HEK293 (cell line): Measurements from ENCODE around the gene LRRC10B.

Experiments used
- CTCF ChIP-seq: fragments of 450-650 bp; formaldehyde crosslinking; IDR thresholded peaks from 2 replicates; pipeline ENCODE4 v1.5.1; 2016; ENCODE audit warnings: missing biosample characterization, missing genetic modification characterization
- ZBTB7A ChIP-seq: fragments of 450-650 bp; formaldehyde crosslinking; IDR thresholded peaks from 2 replicates; pipeline ENCODE4 v1.5.1; 2016; ENCODE audit warnings: low read depth, missing biosample characterization, missing genetic modification characterization
- ZNF114 ChIP-seq: fragments of 450-650 bp; formaldehyde crosslinking; IDR thresholded peaks from 2 replicates; pipeline ENCODE4 v1.5.0; 2017; ENCODE audit warnings: missing biosample characterization, missing genetic modification characterization
- ZNF701 ChIP-seq: fragments of 450-650 bp; formaldehyde crosslinking; IDR thresholded peaks from 2 replicates; pipeline ENCODE4 v1.5.1; 2016; ENCODE audit warnings: missing biosample characterization, missing genetic modification characterization
- ZNF785 ChIP-seq: fragments of 450-650 bp; formaldehyde crosslinking; IDR thresholded peaks from 2 replicates; pipeline ENCODE4 v1.5.1; 2016; ENCODE audit warnings: missing biosample characterization, missing genetic modification characterization

- no peak for TF ChIP-seq ZNF701 (tag by site-specific recombination)
- TF ChIP-seq ZNF785 (tag by site-specific recombination) = no peak
- no peak for TF ChIP-seq CTCF
- TF ChIP-seq ZBTB7A (tag by site-specific recombination) = no peak
- no peak for TF ChIP-seq ZNF114 (tag by site-specific recombination)
Observed at GRCh38 chr11:61507962-61508861, at the start of gene LRRC10B.
